Measurements from ENCODE around the gene BRME1.
A peak's percentile ranks its signal among the peaks of the same experiment; 100 is the strongest.

BRME1 gene

GRCh38 chr19:13849991-13850909, 55.7 kb downstream of the BRME1 start (continued):
- TF ChIP-seq, protein P1, sequence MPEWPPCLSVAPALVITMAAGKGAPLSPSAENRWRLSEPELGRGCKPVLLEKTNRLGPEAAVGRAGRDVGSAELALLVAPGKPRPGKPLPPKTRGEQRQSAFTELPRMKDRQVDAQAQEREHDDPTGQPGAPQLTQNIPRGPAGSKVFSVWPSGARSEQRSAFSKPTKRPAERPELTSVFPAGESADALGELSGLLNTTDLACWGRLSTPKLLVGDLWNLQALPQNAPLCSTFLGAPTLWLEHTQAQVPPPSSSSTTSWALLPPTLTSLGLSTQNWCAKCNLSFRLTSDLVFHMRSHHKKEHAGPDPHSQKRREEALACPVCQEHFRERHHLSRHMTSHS (tag by site-specific recombination; IDR thresholded peaks at IDR 0.05) = no peak
- TF ChIP-seq, protein P2, sequence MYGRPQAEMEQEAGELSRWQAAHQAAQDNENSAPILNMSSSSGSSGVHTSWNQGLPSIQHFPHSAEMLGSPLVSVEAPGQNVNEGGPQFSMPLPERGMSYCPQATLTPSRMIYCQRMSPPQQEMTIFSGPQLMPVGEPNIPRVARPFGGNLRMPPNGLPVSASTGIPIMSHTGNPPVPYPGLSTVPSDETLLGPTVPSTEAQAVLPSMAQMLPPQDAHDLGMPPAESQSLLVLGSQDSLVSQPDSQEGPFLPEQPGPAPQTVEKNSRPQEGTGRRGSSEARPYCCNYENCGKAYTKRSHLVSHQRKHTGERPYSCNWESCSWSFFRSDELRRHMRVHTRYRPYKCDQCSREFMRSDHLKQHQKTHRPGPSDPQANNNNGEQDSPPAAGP (tag by site-specific recombination; IDR thresholded peaks at IDR 0.05) = peak; percentile 62
- TF ChIP-seq ZNF777 (tag by site-specific recombination; IDR thresholded peaks at IDR 0.05; ENCODE audit: borderline replicate concordance) = no peak
- TF ChIP-seq, protein P3, sequence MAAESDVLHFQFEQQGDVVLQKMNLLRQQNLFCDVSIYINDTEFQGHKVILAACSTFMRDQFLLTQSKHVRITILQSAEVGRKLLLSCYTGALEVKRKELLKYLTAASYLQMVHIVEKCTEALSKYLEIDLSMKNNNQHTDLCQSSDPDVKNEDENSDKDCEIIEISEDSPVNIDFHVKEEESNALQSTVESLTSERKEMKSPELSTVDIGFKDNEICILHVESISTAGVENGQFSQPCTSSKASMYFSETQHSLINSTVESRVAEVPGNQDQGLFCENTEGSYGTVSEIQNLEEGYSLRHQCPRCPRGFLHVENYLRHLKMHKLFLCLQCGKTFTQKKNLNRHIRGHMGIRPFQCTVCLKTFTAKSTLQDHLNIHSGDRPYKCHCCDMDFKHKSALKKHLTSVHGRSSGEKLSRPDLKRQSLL (tag by site-specific recombination; IDR thresholded peaks at IDR 0.05) = no peak
- no peak for TF ChIP-seq TCF7L2 (IDR thresholded peaks at IDR 0.05; ENCODE audit: borderline replicate concordance, low read depth, low read length)
- peak; percentile 96 for TF ChIP-seq ZBTB8A (tag by site-specific recombination; IDR thresholded peaks at IDR 0.05)
- no peak for TF ChIP-seq ZNF585B (tag by site-specific recombination; IDR thresholded peaks at IDR 0.05)
- TF ChIP-seq ZNF157 (tag by site-specific recombination; IDR thresholded peaks at IDR 0.05) = no peak
- TF ChIP-seq ZNF701 (tag by site-specific recombination; IDR thresholded peaks at IDR 0.05) = no peak
- TF ChIP-seq ZNF792 (tag by site-specific recombination; IDR thresholded peaks at IDR 0.05) = no peak
- TF ChIP-seq ZNF621 (tag by site-specific recombination; IDR thresholded peaks at IDR 0.05) = no peak
- TF ChIP-seq, protein P4, sequence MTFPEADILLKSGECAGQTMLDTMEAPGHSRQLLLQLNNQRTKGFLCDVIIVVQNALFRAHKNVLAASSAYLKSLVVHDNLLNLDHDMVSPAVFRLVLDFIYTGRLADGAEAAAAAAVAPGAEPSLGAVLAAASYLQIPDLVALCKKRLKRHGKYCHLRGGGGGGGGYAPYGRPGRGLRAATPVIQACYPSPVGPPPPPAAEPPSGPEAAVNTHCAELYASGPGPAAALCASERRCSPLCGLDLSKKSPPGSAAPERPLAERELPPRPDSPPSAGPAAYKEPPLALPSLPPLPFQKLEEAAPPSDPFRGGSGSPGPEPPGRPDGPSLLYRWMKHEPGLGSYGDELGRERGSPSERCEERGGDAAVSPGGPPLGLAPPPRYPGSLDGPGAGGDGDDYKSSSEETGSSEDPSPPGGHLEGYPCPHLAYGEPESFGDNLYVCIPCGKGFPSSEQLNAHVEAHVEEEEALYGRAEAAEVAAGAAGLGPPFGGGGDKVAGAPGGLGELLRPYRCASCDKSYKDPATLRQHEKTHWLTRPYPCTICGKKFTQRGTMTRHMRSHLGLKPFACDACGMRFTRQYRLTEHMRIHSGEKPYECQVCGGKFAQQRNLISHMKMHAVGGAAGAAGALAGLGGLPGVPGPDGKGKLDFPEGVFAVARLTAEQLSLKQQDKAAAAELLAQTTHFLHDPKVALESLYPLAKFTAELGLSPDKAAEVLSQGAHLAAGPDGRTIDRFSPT (tag by site-specific recombination; IDR thresholded peaks at IDR 0.05) = peak; percentile 8; the same call in 1 of the 2 replicates
- TF ChIP-seq ZNF473 (tag by site-specific recombination; IDR thresholded peaks at IDR 0.05) = no peak
- no peak for TF ChIP-seq ZNF416 (tag by site-specific recombination; IDR thresholded peaks at IDR 0.05)
- TF ChIP-seq, protein P5, sequence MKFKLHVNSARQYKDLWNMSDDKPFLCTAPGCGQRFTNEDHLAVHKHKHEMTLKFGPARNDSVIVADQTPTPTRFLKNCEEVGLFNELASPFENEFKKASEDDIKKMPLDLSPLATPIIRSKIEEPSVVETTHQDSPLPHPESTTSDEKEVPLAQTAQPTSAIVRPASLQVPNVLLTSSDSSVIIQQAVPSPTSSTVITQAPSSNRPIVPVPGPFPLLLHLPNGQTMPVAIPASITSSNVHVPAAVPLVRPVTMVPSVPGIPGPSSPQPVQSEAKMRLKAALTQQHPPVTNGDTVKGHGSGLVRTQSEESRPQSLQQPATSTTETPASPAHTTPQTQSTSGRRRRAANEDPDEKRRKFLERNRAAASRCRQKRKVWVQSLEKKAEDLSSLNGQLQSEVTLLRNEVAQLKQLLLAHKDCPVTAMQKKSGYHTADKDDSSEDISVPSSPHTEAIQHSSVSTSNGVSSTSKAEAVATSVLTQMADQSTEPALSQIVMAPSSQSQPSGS (tag by site-specific recombination; IDR thresholded peaks at IDR 0.05; ENCODE audit: low read depth) = no peak
- TF ChIP-seq ZNF785 (tag by site-specific recombination; IDR thresholded peaks at IDR 0.05) = no peak
- TF ChIP-seq ZNF629 (tag by site-specific recombination; IDR thresholded peaks at IDR 0.05) = no peak
- TF ChIP-seq ZEB2 (tag by site-specific recombination; IDR thresholded peaks at IDR 0.05) = peak; percentile 31; the same call in 1 of the 2 replicates
- TF ChIP-seq KLF8 (tag by site-specific recombination; IDR thresholded peaks at IDR 0.05) = peak; percentile 67; the same call in 1 of the 2 replicates
- peak; percentile 70 for TF ChIP-seq ZFHX2 (tag by site-specific recombination; conservative IDR thresholded peaks at IDR 0.05)
- peak; percentile 47; the same call in 1 of the 2 replicates for TF ChIP-seq WT1 (tag by site-specific recombination; IDR thresholded peaks at IDR 0.05)
- TF ChIP-seq ZNF843 (tag by site-specific recombination; IDR thresholded peaks at IDR 0.05) = no peak
- TF ChIP-seq ZBTB11 (tag by site-specific recombination; conservative IDR thresholded peaks at IDR 0.05; ENCODE audit: low read depth) = no peak
- no peak for TF ChIP-seq ZNF433 (tag by site-specific recombination; IDR thresholded peaks at IDR 0.05; ENCODE audit: low read depth)
- TF ChIP-seq, protein P6, sequence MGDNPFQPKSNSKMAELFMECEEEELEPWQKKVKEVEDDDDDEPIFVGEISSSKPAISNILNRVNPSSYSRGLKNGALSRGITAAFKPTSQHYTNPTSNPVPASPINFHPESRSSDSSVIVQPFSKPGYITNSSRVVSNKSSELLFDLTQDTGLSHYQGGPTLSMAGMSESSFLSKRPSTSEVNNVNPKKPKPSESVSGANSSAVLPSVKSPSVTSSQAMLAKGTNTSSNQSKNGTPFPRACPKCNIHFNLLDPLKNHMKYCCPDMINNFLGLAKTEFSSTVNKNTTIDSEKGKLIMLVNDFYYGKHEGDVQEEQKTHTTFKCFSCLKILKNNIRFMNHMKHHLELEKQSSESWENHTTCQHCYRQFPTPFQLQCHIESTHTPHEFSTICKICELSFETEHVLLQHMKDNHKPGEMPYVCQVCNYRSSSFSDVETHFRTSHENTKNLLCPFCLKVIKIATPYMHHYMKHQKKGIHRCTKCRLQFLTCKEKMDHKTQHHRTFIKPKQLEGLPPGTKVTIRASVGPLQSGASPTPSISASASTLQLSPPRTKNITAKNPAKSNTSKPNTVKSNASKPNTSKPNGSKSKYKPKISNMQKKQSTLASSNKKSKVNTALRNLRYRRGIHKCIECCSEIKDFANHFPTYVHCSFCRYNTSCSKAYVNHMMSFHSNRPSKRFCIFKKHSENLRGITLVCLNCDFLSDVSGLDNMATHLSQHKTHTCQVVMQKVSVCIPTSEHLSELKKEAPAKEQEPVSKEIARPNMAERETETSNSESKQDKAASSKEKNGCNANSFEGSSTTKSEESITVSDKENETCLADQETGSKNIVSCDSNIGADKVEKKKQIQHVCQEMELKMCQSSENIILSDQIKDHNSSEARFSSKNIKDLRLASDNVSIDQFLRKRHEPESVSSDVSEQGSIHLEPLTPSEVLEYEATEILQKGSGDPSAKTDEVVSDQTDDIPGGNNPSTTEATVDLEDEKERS (tag by site-specific recombination; IDR thresholded peaks at IDR 0.05) = no peak
- TF ChIP-seq ZNF133 (tag by site-specific recombination; IDR thresholded peaks at IDR 0.05) = no peak

Data from HEK293 (cell line).